ENCODE measurements around the gene UGT1A6. TPM values are rescaled to one million over a fixed set of nuclear protein-coding genes. Genes with fewer than 3 reads are reported as not detected.

The UGT1A6 gene
- total RNA-seq, 1 experiment from 2014 or later, result 98.0 TPM

- H3K9me3 Mint-ChIP-seq (ENCODE audit: low read depth, unreplicated experiment), result no peaks in the 10 kb centered on the region
- CTCF ChIA-PET, result no interaction called here
- no peak overlapping the region for H3K27ac Mint-ChIP-seq (ENCODE audit: unreplicated experiment)
- no peak for DNase-seq
- peaks cover 19% of the 10 kb centered on the region for H3K4me1 Mint-ChIP-seq (ENCODE audit: low read depth, unreplicated experiment)
- TF ChIP-seq CTCF (IDR thresholded peaks at IDR 0.05; ENCODE audit: unreplicated experiment), result no peak
- H3K36me3 Mint-ChIP-seq (ENCODE audit: insufficient read depth, unreplicated experiment), result peaks cover 24% of the 10 kb centered on the region
- no peaks in the 10 kb centered on the region for H3K27me3 Mint-ChIP-seq (ENCODE audit: unreplicated experiment)
- no peak overlapping the region for H3K4me3 Mint-ChIP-seq (ENCODE audit: low read depth, unreplicated experiment)
- intact Hi-C loops (cut with micrococcal nuclease; ENCODE audit: unreplicated experiment), result loop anchor here (10.0 kb wide), 1 partner anchor 134 kb away; the partner anchor contains the start of gene UGT1A10
- BruUV-seq (replicated peaks), result no TSS peak
Observed at GRCh38 chr2:233769260-233769659, 76.6 kb downstream of the UGT1A6 start.

GRCh38 chr2:233772153-233772552 lies 79.5 kb downstream of the UGT1A6 start:
- BruUV-seq (replicated peaks), result no TSS peak
- intact Hi-C loops (cut with micrococcal nuclease; ENCODE audit: unreplicated experiment), result no loop called here
- CTCF ChIA-PET, result no interaction called here

GRCh38 chr2:233772583-233772982 lies 79.9 kb downstream of the UGT1A6 start:
- no peak overlapping the region for H3K4me3 Mint-ChIP-seq (ENCODE audit: low read depth, unreplicated experiment)
- H3K27me3 Mint-ChIP-seq (ENCODE audit: unreplicated experiment), result no peaks in the 10 kb centered on the region
- H3K9me3 Mint-ChIP-seq (ENCODE audit: low read depth, unreplicated experiment), result peaks cover 6% of the 10 kb centered on the region
- no peak for TF ChIP-seq CTCF (IDR thresholded peaks at IDR 0.05; ENCODE audit: unreplicated experiment)
- intact Hi-C loops (cut with micrococcal nuclease; ENCODE audit: unreplicated experiment), result no loop called here
- BruUV-seq (replicated peaks), result TSS peak; percentile 84
- H3K27ac Mint-ChIP-seq (ENCODE audit: unreplicated experiment), result no peak overlapping the region
- no peaks in the 10 kb centered on the region for H3K4me1 Mint-ChIP-seq (ENCODE audit: low read depth, unreplicated experiment)
- no peak for DNase-seq
- peaks cover 40% of the 10 kb centered on the region for H3K36me3 Mint-ChIP-seq (ENCODE audit: insufficient read depth, unreplicated experiment)
- CTCF ChIA-PET, result no interaction called here

More at GRCh38 chr2:233772153-233772552, 79.5 kb downstream of the UGT1A6 start:
- peaks cover 6% of the 10 kb centered on the region for H3K9me3 Mint-ChIP-seq (ENCODE audit: low read depth, unreplicated experiment)
- TF ChIP-seq CTCF (IDR thresholded peaks at IDR 0.05; ENCODE audit: unreplicated experiment), result no peak
- no peak overlapping the region for H3K4me3 Mint-ChIP-seq (ENCODE audit: low read depth, unreplicated experiment)
- no peak for DNase-seq
- H3K27me3 Mint-ChIP-seq (ENCODE audit: unreplicated experiment), result no peaks in the 10 kb centered on the region
- H3K27ac Mint-ChIP-seq (ENCODE audit: unreplicated experiment), result no peak overlapping the region
- no peaks in the 10 kb centered on the region for H3K4me1 Mint-ChIP-seq (ENCODE audit: low read depth, unreplicated experiment)
- peaks cover 37% of the 10 kb centered on the region for H3K36me3 Mint-ChIP-seq (ENCODE audit: insufficient read depth, unreplicated experiment)

- no peak for DNase-seq
- H3K4me3 Mint-ChIP-seq (ENCODE audit: low read depth, unreplicated experiment), result no peak overlapping the region
- TF ChIP-seq CTCF (IDR thresholded peaks at IDR 0.05; ENCODE audit: unreplicated experiment), result no peak
- no peaks in the 10 kb centered on the region for H3K27me3 Mint-ChIP-seq (ENCODE audit: unreplicated experiment)
- no peaks in the 10 kb centered on the region for H3K4me1 Mint-ChIP-seq (ENCODE audit: low read depth, unreplicated experiment)
- BruUV-seq (replicated peaks), result no TSS peak
- peaks cover 6% of the 10 kb centered on the region for H3K9me3 Mint-ChIP-seq (ENCODE audit: low read depth, unreplicated experiment)
- intact Hi-C loops (cut with micrococcal nuclease; ENCODE audit: unreplicated experiment), result no loop called here
- no peak overlapping the region for H3K27ac Mint-ChIP-seq (ENCODE audit: unreplicated experiment)
- CTCF ChIA-PET, result no interaction called here
- peaks cover 40% of the 10 kb centered on the region for H3K36me3 Mint-ChIP-seq (ENCODE audit: insufficient read depth, unreplicated experiment)
Observed at GRCh38 chr2:233773854-233774253, 81.2 kb downstream of the UGT1A6 start.

Data from Calu3 (cell line).